HG03460 (cell line): Measurements from ENCODE around the gene FKRP.
"Not testable (repeated sequence)": the region's sequence is repeated elsewhere in the genome, so short reads cannot be mapped to it uniquely, and the experiment has no call there.

Experiments used
- ATAC-seq: cut with Tn5 transposase; IDR thresholded peaks from one replicate; pipeline ENCODE4 v1.9.1; 2021; ENCODE audit not compliant: unreplicated experiment

FKRP gene

GRCh38 chr19:46755853-46756543, 10.1 kb downstream of the FKRP start:
- no peak for ATAC-seq

- no peak for ATAC-seq
Observed at GRCh38 chr19:46756544-46756888, 10.7 kb downstream of the FKRP start.

- ATAC-seq, result no peak
Observed at GRCh38 chr19:46759206-46759605, 13.3 kb downstream of the FKRP start.

- no peak for ATAC-seq
Observed at GRCh38 chr19:46759817-46760333, 14.0 kb downstream of the FKRP start.

- no peak for ATAC-seq
Observed at GRCh38 chr19:46760363-46760762, 14.5 kb downstream of the FKRP start.

- not testable (repeated sequence) for ATAC-seq
Observed at GRCh38 chr19:46760897-46761296, 15.0 kb downstream of the FKRP start.

- ATAC-seq, result no peak
Observed at GRCh38 chr19:46761418-46761831, 15.6 kb downstream of the FKRP start.

- ATAC-seq, result no peak
Observed at GRCh38 chr19:46762245-46762890, 16.5 kb downstream of the FKRP start.

- ATAC-seq, result no peak
Observed at GRCh38 chr19:46764817-46765291, 19.0 kb downstream of the FKRP start.

- no peak for ATAC-seq
Observed at GRCh38 chr19:46766569-46767317, 20.9 kb downstream of the FKRP start.

- ATAC-seq, result not testable (repeated sequence)
Observed at GRCh38 chr19:46768746-46769145, 22.9 kb downstream of the FKRP start.

GRCh38 chr19:46772170-46773017, 26.5 kb downstream of the FKRP start:
- no peak for ATAC-seq

- ATAC-seq, result no peak
Observed at GRCh38 chr19:46773018-46773399, 27.2 kb downstream of the FKRP start.

GRCh38 chr19:46775642-46776258, 29.9 kb downstream of the FKRP start:
- ATAC-seq, result no peak

- ATAC-seq, result no peak
Observed at GRCh38 chr19:46776927-46777911, 31.4 kb downstream of the FKRP start.

- not testable (repeated sequence) for ATAC-seq
Observed at GRCh38 chr19:46777956-46778645, 32.2 kb downstream of the FKRP start.

GRCh38 chr19:46782355-46783019, 36.6 kb downstream of the FKRP start:
- no peak for ATAC-seq

GRCh38 chr19:46783670-46784069, 37.8 kb downstream of the FKRP start:
- ATAC-seq, result no peak
